ENCODE measurements around the gene SPEF2. TPM values are rescaled to one million over a fixed set of nuclear protein-coding genes. Genes with fewer than 3 reads are reported as not detected.

Gene SPEF2
- polyA plus RNA-seq, 1 donor from 2014 or later, result 18.5 TPM

DNA sequence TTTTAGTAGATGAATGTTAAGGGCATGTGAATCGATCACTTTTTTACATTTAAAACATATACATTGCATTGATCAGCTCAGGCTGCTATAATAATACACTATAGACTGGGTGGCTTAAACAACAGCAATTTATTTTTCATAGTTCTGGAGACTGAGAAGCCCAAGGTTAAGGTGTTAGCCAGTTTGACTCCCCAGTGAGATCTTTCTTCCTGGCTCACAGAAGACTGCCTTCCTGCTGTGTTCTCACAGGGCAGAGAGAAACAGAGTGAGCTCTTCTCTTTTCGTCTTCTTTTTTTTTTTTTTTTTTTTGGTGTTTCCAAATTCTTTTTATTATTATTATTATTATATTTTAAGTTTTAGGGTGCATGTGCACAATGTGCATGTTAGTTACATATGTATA lies 56.4 kb downstream of the SPEF2 start:
- no peaks in the 10 kb centered on the region for H3K27me3 ChIP-seq (ENCODE audit: insufficient read depth, low read depth, low read length)
- H3K4me3 ChIP-seq (ENCODE audit: low read length), result no peak overlapping the region
- H2AFZ ChIP-seq (ENCODE audit: low read depth, low read length), result no peak overlapping the region
- no peaks in the 10 kb centered on the region for H3F3A ChIP-seq (ENCODE audit: insufficient read depth, low read length, poor library complexity, severe bottlenecking)
- H3K9ac ChIP-seq (ENCODE audit: low read length), result no peak overlapping the region
- H3K36me3 ChIP-seq (ENCODE audit: insufficient read depth, low read length), result no peaks in the 10 kb centered on the region
- no peaks in the 10 kb centered on the region for H3K9me2 ChIP-seq (ENCODE audit: insufficient read depth, low read length)
- TF ChIP-seq EP300 (conservative IDR thresholded peaks at IDR 0.05; ENCODE audit: poor library complexity, severe bottlenecking) (no peak), RAD21 (conservative IDR thresholded peaks at IDR 0.05) (no peak), MXI1 (conservative IDR thresholded peaks at IDR 0.05; ENCODE audit: poor library complexity, severe bottlenecking) (no peak), SMC3 (conservative IDR thresholded peaks at IDR 0.05; ENCODE audit: poor library complexity) (no peak), TAF1 (IDR thresholded peaks at IDR 0.05; ENCODE audit: low read depth) (no peak)
- TF ChIP-seq, protein P1, sequence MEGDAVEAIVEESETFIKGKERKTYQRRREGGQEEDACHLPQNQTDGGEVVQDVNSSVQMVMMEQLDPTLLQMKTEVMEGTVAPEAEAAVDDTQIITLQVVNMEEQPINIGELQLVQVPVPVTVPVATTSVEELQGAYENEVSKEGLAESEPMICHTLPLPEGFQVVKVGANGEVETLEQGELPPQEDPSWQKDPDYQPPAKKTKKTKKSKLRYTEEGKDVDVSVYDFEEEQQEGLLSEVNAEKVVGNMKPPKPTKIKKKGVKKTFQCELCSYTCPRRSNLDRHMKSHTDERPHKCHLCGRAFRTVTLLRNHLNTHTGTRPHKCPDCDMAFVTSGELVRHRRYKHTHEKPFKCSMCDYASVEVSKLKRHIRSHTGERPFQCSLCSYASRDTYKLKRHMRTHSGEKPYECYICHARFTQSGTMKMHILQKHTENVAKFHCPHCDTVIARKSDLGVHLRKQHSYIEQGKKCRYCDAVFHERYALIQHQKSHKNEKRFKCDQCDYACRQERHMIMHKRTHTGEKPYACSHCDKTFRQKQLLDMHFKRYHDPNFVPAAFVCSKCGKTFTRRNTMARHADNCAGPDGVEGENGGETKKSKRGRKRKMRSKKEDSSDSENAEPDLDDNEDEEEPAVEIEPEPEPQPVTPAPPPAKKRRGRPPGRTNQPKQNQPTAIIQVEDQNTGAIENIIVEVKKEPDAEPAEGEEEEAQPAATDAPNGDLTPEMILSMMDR (IDR thresholded peaks at IDR 0.05; ENCODE audit: poor library complexity, severe bottlenecking), result no peak
- H3K79me2 ChIP-seq (replicated peaks; ENCODE audit: insufficient read depth, low read length), result no peaks in the 10 kb centered on the region
- H4K20me1 ChIP-seq (ENCODE audit: insufficient read depth), result no peaks in the 10 kb centered on the region
- H3K27ac ChIP-seq (ENCODE audit: low read length), result no peak overlapping the region
- H3K4me2 ChIP-seq (ENCODE audit: low read length), result no peak overlapping the region
- H3K9me3 ChIP-seq (ENCODE audit: low read length), result no peaks in the 10 kb centered on the region

DNA sequence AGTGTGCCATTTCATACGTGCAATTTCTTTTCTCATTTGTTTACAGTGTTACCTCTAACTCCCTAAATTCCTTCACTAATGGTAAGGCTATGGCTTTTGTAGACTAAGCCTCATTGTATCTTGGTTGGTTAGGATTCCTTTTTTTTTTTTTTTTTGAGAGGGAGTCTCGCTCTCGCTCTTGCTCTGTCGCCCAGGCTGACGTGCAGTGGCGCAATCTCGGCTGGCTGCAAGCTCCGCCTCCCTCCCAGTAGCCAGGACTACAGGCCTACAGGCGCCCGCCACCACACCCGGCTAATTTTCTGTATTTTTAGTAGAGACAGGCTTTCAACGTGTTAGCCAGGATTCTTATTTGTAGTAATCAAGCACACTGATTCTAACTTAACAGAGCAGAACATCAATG lies 57.7 kb downstream of the SPEF2 start:
- no peaks in the 10 kb centered on the region for H3K9me3 ChIP-seq (ENCODE audit: low read length)
- no peak overlapping the region for H3K27ac ChIP-seq (ENCODE audit: low read length)
- H4K20me1 ChIP-seq (ENCODE audit: insufficient read depth), result no peaks in the 10 kb centered on the region
- H2AFZ ChIP-seq (ENCODE audit: low read depth, low read length), result no peak overlapping the region
- no peak overlapping the region for H3K9ac ChIP-seq (ENCODE audit: low read length)
- no peaks in the 10 kb centered on the region for H3K9me2 ChIP-seq (ENCODE audit: insufficient read depth, low read length)
- no peaks in the 10 kb centered on the region for H3K36me3 ChIP-seq (ENCODE audit: insufficient read depth, low read length)
- TF ChIP-seq, protein P1 (IDR thresholded peaks at IDR 0.05; ENCODE audit: poor library complexity, severe bottlenecking), result no peak
- no peak for TF ChIP-seq EP300 (conservative IDR thresholded peaks at IDR 0.05; ENCODE audit: poor library complexity, severe bottlenecking)
- TF ChIP-seq, protein P2, sequence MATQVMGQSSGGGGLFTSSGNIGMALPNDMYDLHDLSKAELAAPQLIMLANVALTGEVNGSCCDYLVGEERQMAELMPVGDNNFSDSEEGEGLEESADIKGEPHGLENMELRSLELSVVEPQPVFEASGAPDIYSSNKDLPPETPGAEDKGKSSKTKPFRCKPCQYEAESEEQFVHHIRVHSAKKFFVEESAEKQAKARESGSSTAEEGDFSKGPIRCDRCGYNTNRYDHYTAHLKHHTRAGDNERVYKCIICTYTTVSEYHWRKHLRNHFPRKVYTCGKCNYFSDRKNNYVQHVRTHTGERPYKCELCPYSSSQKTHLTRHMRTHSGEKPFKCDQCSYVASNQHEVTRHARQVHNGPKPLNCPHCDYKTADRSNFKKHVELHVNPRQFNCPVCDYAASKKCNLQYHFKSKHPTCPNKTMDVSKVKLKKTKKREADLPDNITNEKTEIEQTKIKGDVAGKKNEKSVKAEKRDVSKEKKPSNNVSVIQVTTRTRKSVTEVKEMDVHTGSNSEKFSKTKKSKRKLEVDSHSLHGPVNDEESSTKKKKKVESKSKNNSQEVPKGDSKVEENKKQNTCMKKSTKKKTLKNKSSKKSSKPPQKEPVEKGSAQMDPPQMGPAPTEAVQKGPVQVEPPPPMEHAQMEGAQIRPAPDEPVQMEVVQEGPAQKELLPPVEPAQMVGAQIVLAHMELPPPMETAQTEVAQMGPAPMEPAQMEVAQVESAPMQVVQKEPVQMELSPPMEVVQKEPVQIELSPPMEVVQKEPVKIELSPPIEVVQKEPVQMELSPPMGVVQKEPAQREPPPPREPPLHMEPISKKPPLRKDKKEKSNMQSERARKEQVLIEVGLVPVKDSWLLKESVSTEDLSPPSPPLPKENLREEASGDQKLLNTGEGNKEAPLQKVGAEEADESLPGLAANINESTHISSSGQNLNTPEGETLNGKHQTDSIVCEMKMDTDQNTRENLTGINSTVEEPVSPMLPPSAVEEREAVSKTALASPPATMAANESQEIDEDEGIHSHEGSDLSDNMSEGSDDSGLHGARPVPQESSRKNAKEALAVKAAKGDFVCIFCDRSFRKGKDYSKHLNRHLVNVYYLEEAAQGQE (IDR thresholded peaks at IDR 0.05; ENCODE audit: borderline replicate concordance), result no peak
- TF ChIP-seq RAD21 (conservative IDR thresholded peaks at IDR 0.05), result no peak
- no peak for TF ChIP-seq MXI1 (conservative IDR thresholded peaks at IDR 0.05; ENCODE audit: poor library complexity, severe bottlenecking)
- no peak for TF ChIP-seq EZH2 (IDR thresholded peaks at IDR 0.05; ENCODE audit: borderline replicate concordance, insufficient read depth, low read length, poor library complexity, severe bottlenecking)
- no peak for TF ChIP-seq SMC3 (conservative IDR thresholded peaks at IDR 0.05; ENCODE audit: poor library complexity)
- no peak for TF ChIP-seq POLR2AphosphoS5 (IDR thresholded peaks at IDR 0.05)
- TF ChIP-seq TAF1 (IDR thresholded peaks at IDR 0.05; ENCODE audit: low read depth), result no peak
- no peaks in the 10 kb centered on the region for H3K79me2 ChIP-seq (replicated peaks; ENCODE audit: insufficient read depth, low read length)
- no peaks in the 10 kb centered on the region for H3F3A ChIP-seq (ENCODE audit: insufficient read depth, low read length, poor library complexity, severe bottlenecking)
- no peak overlapping the region for H3K4me2 ChIP-seq (ENCODE audit: low read length)
- no peaks in the 10 kb centered on the region for H3K27me3 ChIP-seq (ENCODE audit: insufficient read depth, low read depth, low read length)
- no peak overlapping the region for H3K4me3 ChIP-seq (ENCODE audit: low read length)

All from neural cell (in vitro differentiated cells).